Islet precursor cell (in vitro differentiated cells): Measurements from ENCODE around the gene CAB39.

Source experiments
- DNase-seq: peaks from one replicate; pipeline ENCODE4 v3.0.0-alpha.2; 2018

The CAB39 gene

DNA sequence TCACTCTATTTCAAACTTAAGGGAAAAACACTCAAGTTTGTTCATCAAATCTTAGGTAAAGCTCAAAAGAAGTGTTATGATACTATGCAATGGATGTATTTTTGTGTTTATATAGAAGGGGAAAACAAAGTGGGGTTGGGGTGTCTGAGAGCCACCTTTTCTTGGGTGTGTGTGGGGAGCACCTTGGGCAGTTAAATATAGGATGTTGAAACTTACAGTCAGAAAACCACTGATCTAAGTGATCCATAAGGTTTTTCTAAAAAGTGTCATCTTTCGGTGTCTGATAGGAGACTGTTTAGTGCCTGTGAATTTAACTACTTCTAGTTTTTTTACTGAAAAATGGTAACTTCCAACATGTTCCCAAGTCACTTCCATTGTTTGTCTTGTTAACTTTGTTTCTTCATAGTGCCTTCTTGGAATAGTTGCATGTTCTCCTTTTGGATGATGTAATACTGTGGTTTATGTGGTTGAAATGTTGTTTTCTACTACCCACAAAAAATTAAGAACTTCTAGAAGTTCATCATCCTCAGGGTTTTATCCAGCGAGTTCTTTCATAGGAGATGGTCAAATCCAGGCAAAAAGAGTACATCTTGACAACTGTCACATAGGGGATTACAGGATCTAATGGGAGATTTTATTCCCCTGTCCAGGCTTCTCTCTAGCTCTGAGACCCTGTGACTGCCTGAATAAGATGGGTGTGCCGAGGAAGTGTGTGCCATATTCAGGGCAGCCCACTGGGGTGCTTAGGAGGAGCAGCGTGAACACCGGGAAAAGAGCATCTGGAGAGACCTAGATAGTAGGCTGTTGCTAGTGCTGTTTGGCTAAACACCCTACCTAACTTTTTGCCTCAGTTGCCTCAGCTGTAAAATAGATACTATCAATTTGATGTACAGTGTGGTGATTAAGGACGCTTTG lies 46.2 kb downstream of the CAB39 start:
- DNase-seq, result no peak

DNA sequence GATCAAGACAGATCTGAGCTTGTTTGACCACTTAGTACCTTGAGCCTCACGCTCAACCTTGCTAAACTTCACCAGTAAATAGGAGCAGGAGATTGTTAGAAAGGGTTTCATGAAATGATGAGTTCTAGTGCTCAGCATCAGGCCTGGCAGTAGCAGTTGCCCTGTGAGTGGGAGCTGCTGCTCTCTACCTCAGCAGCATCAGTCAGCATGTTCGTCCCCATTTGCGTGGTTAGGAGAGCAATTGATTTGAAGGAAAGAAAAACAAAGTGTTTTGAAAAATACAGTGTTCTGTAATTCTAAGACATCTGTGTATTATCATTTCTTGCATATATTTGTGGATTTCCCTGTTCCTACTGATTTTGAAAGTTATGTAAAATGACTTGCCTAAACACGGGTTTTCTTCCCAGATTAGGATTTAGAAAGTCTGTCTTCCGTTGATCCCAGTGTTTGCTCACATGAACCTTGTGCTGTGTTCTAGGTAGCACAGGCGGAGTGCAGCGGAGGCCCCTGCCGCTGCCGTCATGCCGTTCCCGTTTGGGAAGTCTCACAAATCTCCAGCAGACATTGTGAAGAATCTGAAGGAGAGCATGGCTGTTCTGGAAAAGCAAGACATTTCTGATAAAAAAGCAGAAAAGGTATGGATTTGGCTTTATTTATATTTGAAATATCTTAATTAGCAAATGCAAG lies 47.0 kb downstream of the CAB39 start:
- no peak for DNase-seq

DNA sequence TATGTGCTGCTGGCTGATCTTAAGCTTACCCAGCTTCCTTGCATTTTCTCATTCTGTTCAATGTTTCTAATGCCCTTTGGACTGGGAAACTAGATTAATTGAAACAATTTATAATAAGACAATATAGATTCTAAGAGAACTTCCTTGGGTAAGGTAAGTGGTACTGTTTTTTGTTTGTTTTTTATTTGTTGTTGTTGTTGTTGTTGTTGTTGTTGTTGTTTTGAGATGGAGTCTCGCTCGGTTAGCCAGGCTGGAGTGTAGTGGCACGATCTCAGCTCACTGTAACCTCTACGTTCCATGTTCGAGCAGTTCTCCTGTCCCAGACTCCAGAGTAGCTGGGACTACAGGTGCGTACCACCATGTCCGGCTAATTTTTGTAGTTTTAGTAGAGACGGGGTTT lies 49.1 kb downstream of the CAB39 start:
- no peak for DNase-seq

DNA sequence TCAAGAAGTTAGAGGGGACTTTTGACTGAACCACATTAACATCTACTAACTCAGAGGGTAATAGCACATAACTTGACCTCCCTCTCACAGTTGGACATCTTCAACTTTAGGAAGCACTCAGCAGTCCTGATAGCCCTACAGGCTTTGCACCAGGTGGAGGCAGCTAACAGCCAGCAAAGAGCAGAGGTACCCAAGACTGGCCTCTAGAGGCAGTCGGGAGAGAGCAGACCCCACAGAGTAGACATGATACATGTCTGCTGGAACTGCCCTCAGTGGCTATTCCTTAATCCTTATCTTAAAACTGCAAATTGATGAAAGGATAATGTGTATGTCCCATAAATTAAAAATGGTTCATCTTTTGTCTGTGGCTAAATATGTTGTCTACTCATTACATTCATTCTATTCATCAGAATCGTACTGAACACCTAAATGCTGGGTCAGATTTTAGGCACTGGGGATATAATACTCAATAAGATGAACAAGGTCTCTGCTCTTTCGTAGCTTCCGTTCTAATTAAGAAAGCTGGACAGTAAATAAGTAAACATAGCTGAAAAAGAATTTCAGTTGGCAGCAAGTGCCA lies 49.8 kb downstream of the CAB39 start:
- DNase-seq, result peak; percentile 82

DNA sequence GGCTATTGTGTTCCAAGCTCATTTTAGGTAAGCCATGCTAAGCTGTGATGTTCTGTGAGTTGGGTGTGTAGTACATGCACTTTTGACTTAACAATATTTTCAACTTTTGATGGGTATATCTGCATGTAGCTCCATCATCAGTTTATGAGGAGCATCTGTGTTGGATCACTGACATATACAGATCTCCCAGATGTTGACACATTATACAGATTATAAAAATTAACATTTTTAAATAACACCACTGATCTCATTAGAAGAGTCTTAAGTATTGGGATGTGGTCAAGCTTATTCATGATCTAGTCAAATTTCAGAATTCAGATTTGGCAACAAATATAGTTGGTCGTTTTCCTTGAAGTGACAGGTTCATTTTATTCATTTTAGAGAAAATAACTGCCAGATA lies 51.7 kb downstream of the CAB39 start:
- no peak for DNase-seq

DNA sequence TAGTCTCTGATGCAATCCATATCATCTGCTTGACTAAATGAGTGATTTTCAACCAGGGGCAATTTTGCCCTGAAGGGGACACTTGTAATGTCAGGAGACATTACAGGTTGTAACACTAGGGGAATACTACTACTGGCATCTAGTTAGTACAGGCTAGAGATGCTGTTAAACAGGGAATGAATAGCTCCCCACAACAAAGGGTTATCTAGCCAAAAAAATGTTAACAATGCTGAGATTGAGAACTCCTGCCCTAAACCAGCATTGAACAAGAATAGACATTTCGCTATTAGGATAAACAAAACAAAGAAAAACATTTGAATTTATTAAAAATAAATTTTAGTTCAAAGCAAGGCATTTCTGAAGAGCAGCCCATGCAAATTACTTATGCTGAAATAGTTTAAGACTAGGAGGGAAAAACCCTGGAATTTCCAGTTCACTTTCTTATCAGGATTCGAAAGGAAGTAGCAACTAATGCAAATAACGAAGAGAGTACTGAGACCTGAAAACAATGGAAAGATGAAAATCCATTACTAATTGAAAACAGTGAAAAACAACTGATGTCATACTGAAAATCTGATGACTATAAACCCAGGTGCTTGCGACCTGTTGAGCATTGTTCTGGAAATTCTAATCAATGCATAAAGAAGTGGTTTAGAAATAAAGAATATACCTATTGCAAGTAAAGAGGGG lies 53.1 kb downstream of the CAB39 start:
- no peak for DNase-seq

DNA sequence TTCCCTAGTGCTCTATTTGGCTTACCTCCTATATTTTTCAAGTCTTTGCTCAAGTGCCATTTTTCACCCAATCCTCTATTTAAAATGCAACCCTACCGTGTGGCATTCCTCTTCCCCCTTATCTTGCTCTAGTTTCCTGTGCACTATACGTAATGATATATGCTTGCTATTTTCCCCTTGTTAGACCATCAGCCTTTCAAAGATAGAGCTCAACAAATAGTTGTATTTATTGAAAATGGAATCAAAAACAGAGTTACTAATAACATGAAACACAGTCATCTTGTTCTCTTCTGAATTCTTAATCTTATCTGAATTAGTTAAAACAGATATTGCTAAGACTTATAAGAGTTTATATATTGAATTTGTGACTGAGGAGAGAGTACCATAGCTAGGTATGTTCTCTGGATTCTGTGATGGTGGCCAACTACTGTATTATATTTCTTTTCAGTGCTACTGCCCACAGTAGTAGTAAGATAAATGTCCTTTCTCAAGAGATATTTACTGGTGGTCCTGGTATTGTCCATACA lies 55.3 kb downstream of the CAB39 start:
- DNase-seq, result no peak

DNA sequence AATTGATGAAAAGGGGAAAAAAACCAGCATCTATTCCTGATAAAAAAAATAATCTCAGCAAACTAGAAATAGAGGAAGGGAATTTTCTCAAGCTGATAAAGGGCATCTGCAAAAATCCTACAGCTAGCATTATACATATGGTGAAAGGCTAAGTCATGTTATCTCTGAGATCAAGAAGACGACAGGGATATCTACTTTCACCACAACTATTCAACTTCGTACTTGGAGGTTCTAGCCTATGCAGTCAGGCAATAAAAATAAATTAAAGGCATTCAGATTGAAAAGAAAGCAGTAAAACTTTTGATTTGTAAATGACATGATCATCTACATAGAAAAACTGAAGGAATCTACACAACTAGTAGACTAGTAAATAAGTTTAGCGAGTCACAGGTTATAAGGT lies 58.2 kb downstream of the CAB39 start:
- no peak for DNase-seq

DNA sequence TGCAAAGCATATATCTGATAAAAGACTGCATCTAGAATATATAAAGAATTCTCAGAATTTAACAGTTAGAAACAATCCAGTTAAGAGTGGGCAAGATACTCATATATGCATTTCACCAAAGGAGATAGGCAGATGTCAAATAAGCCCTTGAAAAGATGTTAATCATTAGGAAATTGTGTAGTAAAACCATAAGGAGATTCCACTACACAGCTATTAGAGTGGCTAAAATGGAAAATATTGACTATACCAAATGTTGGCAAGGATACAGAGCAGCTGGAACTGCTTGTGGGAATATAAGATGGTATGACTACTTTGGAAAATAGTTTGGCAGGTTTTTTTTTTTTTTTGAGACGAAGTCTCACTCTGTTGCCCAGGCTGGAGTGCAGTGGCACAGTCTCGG lies 59.5 kb downstream of the CAB39 start:
- DNase-seq, result no peak

DNA sequence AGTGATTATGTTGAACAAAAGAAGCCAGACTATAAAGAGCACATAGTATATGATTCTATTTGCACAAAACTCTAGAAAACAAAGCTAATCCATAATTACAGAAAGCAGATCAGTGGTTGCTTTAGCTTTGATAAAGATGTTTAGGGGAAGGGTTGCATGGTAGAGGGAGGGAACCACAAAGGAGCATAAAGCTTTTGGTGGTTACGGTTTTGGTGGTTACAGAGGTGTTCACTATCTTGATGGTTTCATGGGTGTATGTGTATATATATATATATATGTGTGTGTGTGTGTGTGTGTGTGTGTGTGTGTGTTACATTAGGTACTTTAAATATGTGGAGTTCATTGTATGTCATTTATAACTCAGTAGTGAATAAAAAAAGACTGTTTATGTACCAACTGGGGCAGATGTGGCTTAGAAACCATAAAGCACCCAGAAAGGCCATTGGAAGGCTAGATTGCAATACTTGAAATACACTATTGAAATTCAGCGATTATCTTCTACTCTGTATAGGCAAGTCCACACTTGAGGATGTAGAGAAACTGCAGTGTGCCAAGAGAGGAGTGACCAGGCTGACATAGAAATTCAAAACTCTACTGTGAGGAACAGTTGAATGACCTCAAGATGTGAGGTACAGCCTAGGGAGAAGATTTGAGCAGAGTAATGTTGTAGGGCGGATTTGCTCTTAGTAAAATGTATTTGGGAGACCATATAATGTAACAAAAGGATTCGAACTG lies 60.6 kb downstream of the CAB39 start:
- DNase-seq, result no peak

DNA sequence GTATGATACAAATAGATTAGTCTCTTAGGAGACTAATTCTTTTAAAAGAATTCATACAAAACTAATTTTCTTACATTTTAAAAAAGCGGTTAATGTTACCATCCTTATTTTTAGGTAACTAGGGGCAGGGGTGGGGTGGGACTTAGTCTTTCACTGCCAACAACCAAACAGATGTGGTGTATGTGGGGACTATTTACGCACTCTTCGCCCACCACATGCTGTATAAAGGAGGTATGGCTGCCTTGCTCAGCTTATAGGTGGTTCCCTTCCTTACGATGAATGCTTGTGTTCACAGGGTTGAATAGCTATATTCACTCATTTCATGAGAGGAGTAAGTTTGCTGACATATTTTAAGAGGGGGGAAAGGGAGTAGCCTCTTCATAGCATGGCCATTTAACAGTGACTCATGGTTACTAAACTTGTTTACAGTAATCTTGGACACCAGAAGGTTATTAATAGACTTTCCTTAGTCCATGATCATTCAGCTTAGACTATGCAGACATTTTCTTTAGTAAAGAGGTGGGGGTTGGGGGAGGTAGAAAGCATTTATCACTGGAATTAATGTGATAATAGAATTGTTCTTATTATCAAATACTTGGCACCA lies 61.8 kb downstream of the CAB39 start:
- DNase-seq, result no peak

DNA sequence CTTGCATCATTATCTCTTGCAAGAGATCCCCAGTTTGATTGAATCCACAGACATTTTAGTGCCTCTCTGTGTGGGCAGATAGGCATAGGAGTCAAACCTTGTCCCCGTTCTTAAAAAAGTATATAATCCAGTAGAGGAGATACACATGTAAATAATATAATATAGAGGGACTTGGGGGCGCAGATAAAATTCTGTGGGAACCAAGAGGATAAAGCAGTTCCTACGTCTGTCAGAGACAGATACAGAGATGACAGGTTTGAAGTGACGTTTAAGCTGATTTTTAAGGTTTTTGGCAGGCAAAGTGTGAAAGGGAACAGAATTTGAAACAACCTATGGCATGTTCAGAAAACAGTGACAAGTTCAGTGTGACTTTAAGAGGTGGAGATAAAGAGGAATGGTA lies 63.1 kb downstream of the CAB39 start:
- DNase-seq, result no peak

DNA sequence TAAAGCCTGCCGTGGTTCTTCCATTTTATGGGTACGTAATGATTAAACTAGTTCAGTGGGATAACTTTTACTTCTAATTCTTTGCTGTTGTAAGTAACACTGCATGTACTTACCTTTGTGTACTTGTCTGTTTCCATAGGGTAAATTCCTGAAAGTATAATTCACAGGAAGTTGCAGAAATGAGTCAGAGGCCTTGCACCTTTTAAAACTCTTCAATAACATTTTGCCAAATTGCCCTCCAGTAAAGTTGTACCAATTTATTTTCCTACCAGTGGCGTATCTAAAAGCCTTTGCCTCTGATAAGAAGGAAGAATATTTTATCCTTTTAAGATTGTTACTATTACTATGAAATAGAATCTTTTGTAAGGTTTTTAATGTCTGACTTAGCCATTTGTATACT lies 65.1 kb downstream of the CAB39 start:
- no peak for DNase-seq

DNA sequence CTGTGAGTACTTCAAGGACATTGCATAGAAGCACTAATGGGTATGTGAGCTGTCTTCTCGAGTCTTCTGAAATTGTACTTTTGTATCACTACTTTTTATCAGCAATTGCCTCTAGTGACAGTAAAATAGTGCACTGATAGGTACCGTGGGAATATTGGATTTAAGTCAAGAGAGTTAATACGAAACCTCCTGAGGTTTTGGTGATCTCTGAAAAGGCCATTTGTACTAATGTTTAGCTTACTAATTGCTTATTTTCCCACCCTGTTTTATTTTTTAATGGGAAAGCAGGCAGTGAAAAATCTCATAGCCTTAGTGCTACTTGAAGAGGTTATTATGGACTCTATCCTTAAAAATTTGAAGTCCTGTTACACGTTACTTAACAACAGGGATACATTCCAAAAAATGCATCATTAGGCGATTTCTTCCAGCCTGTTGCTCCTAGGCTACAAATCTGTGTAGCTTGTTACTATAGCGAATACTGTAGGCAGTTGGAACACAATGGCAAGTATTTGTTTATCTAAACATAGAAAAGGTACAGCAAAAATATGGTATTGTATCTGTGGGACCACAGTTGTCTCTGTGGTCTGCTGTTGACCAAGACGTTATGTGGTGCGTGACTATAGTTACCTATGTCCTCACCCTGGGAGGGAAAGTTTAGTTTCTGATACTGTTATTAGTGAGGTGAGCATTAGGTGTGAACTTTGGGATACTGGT lies 65.9 kb downstream of the CAB39 start:
- no peak for DNase-seq

DNA sequence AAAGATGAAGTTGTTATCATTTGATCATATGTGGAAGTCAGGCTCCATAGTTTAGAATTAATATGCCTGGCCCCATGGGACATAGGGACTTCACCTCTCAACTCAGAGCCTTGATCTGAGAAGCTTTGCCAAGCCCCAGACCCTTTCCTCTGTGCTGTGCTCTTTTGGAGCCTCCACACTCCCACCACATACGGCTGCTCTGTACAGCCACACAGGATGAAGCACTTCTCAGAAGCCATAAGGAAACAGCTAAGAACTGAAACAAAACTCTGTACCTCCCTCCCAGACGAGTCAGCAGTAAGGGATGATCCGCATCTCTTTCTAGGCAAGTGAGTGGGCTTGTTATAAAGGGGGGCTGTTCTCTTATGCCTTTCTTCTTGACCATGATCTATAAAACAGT lies 66.5 kb downstream of the CAB39 start:
- no peak for DNase-seq

DNA sequence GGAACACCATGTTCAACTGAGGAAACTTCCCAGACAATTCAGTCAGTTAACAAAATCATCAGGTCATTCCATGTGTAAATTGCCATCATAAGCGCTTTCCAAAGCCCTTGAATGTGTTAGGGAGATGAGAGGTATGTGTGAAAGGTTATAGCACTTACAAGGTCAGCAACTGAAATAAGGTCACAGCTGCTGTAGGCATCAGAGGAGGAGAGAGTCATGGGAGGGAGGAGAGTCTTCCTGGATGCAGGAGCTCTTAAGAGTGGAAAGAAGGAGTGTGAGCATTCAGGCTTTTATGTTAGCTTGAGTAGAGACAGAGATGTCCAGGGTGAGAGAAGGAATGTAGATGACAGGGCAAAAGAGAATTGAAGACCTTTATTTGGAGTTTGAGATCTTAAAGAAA lies 67.0 kb downstream of the CAB39 start:
- no peak for DNase-seq

DNA sequence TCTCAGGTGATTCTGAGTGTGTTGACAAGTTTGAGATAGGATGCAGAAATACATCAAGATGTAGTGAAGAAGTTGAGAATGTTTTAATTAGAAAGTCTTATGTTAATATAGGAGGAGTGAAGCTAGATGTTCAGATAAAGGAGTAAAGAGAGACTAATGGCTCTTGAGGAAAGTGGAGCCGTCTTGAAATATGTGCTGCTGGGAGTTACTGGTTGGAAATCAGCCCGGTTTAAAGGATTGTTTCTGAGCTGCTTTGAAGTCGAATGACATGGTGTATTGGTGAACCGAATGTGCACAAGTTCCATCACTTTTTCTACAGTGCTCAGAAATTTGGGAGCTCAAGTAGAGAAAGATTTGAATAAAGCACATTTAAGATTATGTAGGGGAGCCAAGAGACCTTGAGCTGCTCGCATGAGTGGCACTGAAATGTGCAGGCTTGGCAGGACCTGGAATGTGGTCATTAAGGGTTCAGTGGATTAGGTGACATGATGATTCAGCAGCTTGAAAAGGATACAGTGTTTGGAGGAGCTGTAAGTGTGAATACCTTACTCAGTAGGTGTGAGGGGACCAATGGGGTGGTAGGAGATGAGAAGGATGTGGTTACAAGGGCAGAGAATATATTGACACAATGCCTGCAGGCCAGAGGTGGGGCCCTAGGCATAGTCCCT lies 68.6 kb downstream of the CAB39 start:
- no peak for DNase-seq

DNA sequence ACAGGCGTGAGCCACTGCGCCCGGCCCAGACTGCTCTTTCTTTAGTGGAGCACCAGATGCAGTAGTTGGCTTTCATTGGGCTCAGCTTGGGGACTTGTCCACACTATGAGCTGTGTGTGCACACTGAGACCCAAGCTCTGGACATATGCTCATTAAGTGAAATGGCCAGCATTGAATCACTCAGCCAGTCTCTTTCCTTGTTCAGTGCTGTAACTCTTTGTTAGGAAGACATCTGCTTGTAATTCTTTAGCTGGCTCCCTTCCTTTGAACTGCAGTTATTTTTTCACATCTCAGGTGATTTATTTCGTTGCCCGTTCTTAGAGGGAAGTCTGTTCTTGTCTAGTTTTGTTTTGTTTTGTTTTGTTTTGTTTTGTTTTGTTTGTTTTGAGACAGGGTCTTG lies 70.5 kb downstream of the CAB39 start:
- DNase-seq, result no peak

DNA sequence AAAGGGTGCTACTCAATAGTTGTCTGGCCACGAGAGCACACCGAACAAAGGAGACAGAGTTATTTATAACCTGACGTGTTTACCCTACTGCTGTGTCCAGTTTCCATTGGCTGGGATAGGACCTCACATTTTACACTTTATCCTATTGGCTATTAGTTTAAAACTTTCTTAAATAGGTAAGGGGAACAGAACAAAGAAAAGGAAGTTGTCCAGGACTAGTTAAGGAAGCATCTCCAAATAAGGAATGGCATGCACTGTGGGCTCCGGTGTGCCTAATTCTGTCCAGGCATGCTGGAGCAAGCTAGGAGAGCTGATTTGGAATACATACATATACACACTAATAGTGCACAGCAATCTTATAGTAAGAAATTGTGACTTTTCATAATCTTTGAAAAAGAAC lies 72.2 kb downstream of the CAB39 start:
- no peak for DNase-seq

DNA sequence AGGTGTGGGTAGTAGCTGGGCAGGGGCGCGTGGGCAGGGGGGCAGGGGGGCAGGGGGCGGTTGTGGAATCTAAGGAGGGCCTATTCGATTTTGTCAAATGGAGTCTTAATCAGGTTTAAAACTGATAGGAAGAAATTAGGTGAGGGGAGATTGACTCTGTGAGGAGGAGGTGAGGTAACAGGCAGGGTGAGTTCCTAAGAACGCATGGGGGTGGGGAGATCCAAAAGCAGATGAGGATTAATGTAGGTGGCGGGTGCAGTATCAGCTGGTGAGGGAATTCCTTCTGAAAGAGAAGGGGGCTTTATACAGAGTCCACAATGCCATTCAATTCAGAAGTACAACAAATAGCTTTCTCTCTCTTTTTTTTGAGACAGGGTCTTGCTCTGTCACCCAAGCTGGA lies 72.7 kb downstream of the CAB39 start:
- no peak for DNase-seq

DNA sequence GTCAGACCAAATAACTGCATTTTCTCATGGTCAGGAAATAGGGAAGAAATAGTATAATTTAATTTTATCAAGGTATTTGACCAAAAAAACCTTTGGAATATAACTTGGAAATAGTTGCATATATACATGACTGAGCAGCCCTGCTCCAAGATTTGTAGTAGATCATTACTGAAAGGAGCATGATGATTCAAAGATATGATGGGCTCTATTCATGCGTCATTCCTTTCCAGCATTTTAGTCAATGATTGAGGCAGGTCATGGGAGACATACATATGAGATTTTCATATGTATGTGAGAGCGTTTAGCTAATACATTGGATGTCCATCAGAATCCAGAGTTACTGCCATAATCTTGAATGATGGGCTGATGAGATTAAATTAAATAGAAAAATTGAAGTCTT lies 74.5 kb downstream of the CAB39 start:
- DNase-seq, result no peak
